Inflammatory macrophage treated with lipopolysaccharide for 4 hours (primary cell): ENCODE data around the gene ZNF560.
"Not testable (repeated sequence)": the region's sequence is repeated elsewhere in the genome, so short reads cannot be mapped to it uniquely, and the experiment has no call there.

ENCODE experiments used
- DNase-seq: peaks from one replicate; pipeline ENCODE4 v3.0.0-alpha.2; 2020

The ZNF560 gene

DNA sequence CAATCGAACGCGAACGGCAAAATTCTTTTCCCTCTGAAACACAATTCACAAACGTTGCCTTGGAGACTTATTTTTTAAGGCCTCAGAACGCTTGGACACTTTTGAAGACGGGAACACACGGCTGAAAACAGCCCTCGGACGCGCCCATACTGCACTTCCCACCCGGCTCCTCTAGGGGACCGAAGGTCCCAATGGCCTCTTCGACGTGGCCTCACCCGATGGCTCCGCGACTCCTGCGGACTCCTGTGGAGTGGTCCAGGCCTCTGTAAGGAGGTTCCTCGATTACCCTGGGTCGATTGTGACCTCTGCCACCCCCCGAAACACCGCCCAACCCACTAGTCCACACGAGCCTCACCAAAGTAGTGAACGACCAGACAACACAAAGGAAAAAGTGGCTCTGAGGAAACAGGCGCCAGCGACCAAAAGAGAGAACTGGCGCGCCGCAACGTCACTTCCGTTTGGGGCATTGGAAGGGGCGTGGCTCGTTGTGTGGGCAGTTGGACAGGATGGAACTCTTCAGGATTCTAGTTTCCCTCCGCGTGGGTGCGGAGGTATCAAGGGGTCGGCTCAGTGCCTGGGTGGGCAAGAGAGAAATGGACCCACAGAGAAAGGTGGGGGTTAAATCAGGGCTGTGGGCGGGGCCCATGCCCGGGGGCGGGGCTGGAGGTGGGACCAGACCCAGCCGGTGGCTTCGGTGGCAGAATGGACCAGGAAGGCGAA, at the start of gene ZNF560:
TSS of gene ZNF560 (minus strand) at position 434 of the 720 bp plus-strand sequence. CDS start 23,303 bp downstream, outside the sequence.
- no peak for DNase-seq

DNA sequence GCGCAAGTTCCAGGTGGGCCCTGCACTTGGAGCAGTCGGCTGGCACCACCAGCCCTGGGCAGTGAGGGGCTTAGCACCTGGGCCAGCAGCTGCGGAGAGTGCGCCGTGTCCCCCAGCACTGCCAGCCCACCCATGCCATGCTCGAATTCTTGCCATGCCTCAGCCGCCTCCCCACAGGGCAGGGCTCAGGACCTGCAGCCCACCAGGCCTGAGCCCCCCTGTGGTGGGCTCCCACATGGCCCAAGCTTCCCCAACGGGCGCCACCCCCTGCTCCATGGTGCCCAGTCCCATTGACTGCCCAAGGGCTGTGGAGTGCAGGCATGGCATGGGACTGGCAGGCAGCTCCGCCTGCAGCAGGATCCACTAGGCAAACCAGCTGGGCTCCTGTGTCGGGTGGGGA, 49.5 kb upstream of the ZNF560 start:
- DNase-seq, result no peak

DNA sequence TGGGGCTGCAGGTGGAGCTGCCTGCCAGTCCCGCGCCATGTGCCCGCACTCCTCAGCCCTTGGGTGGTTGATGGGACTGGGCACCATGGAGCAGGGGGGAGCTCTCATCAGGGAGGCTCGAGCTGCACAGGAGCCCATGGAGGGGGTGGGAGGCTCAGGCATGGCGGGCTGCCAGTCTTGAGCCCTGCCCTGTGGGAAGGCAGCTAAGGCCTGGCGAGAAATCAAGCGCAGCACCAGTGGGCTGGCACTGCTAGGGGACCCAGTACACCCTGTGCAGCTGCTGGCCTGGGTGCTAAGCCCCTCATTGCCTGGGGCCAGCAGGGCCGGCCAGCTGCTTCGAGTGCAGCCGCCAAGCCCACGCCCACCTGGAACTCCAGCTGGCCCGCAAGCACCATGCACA, 42.9 kb upstream of the ZNF560 start:
- DNase-seq, result not testable (repeated sequence)

DNA sequence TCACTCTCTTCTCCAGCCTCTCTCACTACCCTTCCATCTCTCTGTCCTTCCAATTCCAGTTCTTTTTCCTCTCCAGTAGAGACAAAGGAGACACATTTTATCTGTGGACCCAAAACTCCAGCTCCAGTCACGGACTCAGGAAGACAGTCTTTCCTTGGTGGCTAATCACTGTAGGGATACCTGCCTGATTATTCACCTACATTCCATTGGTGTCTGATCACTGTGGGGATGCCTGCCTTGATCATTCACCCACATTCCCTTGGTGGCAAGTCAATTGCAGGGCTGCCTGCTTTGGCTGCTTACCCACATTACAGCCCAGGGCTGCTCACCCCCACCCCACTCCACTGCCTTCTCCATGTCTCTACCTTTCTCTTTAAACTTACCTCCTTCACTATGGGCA, 41.5 kb upstream of the ZNF560 start:
- not testable (repeated sequence) for DNase-seq

DNA sequence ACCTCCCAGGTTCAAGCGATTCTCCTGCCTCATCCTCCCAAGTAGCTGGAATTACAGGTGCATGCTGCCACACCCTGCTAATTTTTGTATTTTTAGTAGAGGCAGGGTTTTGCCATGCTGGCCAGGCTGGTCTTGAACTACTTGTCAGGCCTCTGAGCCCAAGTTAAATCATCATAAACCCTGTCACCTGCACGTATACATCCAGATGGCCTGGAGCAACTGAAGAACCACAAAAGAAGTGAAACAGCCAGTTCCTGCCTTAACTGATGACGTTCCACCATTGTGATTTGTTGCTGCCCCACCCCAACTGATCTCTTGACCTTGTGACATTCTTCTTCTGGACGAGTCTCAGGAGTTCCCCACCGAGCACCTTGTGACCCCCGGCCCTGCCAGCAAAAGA, 40.8 kb upstream of the ZNF560 start:
- DNase-seq, result not testable (repeated sequence)

DNA sequence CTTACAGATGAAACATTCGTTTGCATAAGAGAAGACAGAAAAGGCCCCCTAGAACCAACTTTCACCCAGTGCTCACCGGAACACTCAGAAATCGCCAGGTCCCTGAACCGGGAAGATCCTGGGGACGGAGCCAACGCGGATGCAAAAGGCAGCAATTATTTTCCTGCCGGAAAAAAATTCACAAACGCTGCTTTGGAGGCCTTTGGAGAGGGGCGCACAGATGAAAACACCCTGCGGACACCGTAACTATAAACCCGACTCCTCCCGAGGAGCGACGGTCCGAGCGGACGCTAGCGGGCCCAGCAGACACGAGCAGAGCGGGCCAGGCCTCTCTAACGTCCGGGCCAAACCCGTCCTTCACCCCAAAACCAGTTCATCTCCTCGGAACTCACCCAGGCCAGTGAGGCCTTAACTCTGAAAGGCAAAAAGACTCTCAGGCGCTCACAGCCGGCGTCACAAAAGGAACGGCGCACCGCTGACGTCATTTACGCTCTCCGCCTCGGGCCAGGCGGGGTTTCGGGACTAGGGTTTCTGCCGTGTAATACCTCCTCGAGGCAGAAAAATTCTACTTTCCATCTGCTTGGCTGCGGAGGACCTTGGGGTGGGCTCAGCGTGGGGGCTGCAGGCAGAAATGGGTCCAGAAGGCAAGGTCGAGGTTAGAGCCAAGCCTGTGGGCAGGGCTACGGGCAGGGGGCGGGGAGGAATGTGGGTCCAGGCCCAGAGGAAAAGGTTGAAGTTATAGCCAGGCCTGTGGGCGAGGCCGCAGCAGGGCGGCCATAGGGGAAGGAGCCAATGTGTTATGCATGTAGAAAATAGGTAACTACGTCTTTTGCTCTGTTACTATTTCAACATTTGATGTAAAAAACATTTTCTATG, 40.0 kb upstream of the ZNF560 start, which contains the start of gene ZNF426:
TSS of gene ZNF426 (minus strand) at position 463 of the 876 bp plus-strand sequence. CDS start 2,413 bp downstream, outside the sequence.
- DNase-seq, result peak; percentile 87

DNA sequence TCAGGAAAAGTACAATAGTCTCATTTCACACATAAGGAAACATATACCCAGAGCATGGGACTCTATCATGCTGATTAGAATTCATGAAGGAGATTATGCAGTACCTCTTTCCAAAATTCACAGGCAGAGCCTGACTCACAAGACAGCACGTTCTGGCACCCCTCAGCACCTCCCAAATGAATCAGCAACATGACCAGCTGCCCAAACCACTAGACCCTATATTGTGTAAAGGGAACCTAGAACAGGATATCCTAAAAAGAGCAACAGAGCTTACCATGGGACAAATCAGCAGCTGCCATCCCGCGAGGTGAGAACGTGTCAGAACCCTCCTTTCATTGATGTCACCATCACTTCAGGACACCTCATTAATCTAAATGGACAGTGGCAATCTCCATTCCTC, 37.5 kb upstream of the ZNF560 start:
- no peak for DNase-seq

DNA sequence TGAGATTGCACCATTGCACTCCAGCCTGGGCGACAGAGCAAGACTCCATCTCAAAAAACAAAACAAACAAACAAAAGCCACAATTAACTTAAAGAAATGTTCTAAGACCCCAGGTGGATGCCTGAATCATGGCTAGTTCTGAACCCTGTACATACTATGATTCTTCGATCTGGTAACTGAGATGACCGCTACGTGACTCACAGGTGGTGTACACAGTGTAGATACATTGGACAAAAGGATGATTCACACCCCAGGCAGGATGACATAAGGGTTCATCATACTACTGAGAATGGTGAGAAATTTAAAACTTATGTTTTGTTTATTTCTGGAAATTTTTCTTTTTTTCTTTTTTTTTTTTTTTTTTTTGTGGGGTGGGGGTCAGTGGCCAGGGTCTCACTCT, 33.5 kb upstream of the ZNF560 start:
- no peak for DNase-seq

DNA sequence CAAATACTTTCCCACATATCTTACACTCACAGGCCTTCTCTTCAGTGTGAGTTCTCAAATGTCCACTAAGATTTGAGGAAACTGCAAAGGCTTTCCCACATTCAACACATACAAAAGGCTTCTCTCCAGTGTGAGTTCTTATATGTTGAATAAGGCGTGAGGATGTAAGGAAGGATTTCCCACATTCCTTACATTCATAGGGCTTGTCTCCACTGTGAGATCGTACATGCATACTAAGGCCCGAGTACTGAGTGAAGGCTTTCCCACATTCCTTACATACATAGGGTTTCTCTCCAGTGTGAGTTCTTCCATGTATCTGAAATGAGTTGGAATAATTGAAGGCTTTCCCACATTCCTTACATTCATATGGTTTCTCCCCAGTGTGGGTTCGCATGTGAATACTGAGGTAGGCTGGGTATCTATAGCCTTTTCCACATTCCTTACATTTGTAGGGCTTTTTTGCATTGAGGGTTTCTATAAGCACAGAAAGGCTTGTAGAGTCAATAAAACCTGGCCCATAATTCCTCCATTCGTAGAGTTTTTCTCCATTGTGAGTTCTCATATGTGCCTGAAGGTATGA, 30.4 kb upstream of the ZNF560 start:
- peak; percentile 1 for DNase-seq

DNA sequence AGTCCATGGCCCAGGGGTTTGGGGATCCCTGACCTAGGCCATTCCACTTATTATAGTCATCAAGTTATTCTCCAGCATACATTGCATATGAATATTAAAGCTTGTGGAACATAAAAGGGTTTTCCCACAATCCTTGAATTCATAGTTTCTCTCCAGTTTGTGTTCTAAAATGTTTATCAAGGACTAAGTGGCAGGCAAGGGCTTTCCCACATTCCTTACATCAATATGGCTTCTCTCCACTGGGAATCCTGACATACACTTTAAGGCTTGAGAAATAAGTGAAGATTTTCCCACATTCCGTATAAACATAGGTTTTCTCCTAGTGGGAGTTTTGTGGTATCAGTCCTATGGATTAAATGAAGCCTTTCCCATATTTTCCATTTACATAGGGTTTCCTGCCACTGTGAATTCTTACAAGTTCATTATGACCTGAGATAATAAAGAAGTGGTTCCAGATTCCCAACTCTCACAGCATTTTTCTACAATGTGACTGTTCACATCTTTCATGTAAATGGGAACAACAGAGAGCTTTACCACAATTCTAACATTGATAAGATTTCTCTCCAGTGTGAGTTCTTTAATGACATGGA, 25.6 kb upstream of the ZNF560 start:
- no peak for DNase-seq

DNA sequence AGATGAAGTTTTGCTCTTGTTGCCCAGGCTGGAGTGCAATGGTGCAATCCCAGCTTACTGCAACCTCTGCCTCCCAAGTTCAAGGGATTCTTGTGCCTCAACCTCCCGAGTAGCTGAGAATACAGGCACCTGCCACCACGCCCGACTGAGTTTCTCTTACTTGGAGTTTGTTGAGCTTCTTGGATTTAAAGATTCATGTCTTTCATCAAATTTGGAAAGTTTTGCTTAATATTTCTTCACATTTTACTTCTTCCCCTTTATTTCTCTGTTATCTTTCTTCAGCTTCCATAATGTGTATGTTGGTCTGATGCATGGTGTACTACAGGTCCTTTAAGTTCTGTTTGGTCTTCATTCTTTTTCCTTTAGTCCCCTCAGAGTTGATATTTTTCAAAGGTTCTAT, 8.9 kb upstream of the ZNF560 start:
- no peak for DNase-seq

DNA sequence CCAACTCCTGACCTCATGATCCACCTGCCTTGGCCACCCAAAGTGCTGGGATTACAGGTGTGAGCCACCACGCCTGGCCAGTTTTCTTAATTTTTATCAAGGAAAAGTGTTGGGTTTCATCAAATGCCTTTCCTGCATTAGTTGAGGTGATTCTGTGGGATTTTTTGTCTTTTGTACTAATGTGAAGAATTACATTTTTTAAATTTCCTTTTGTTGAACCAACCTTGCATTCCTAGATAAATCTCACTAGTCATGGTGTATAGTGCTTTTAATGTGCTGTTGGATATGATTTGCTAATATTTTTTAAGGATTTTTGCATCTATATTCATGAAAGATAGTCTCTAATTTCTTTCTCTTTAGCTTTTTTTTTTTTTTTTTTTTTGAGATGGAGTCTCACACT, 2.4 kb upstream of the ZNF560 start:
- DNase-seq, result no peak

DNA sequence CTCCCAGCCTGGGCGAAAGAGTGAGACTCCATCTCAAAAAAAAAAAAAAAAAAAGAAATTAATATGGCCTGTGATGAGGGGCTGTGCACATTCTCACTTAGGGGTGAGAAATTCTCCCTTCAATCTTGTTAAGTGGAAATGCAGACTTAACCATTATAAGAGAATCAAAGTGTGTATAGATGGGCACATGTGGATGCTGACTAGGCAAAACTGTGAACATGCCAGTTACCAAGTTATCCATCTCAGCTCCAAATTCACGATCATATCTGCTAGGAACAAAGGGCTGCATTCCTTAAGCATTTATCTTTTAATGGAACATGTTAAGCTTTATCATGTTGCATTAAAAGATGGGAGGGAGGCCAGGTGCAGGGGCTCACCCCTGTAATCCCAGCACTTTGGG, 4.3 kb downstream of the ZNF560 start:
- no peak for DNase-seq

DNA sequence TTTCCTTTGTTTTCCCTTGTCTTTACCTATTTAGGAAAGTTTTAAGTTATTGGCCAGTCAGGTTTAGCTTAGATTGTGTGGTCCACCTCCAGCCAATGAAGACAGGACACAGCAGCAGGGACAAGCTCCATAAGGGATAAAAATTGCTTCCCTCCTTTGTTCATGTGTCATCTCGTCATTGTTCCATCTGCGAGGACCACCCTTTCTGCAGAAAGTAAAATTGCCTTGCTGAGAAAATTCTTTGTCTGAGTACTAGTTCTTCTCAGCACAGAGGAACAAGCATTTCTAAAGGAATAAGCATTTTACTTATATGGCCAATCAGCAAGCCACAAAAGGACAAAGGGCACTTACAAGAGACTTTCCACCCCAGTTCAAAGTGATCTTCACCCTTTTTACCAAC, 11.4 kb downstream of the ZNF560 start:
- DNase-seq, result no peak

DNA sequence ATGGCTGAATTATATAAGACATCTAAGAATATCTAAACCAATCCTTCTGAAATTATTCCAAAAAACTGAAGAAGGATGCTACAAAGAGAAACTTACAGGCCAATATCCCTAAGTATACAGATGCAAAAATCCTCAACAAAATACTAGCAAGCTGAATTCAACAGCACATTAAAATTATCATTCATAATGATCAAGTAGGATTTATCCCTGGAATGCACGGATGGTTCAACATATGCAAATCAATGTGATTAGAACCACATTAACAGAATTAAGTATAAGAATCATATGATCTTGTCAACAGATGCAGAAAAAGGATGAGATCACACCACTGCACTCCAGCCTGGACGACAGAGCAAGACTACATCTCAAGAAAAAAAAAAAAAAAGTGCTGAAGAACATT, 13.3 kb downstream of the ZNF560 start:
- no peak for DNase-seq

DNA sequence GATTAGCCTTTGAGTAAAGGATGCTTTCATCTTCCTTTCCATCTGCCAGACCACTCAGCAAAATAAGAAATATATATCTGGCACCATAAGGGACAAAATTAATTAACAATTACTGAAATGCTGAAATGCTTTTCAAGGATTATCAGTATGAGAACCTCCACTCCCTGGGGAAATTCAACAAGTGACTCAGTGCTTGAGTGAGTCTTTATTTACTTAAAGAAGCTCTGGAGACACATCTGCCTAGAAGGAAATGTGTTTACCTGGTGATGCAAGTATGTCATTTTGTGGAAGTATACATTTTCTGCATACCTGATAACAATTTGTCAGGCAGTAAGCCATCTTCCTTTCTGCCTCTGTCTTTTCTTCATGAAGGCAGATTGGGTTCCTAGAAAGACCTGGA, 23.4 kb downstream of the ZNF560 start:
- DNase-seq, result no peak

DNA sequence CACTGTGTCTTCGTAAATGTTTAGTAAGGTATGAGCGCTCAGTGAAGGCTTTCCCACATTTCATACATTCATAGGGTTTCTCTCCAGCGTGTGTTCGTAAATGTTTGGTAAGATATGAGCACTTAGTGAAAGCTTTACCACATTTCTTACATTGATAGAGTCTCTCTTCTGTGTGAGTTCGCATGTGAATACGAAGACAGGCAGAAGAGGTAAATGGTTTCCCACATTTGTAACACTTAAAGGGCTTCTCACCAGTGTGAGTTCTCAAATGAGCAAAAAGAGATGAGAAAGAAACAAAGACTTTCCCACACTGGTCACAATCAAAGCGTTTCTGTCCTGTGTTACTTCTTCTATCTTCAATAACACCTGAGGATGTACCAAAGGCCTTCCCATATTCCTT, 31.3 kb downstream of the ZNF560 start:
- no peak for DNase-seq

DNA sequence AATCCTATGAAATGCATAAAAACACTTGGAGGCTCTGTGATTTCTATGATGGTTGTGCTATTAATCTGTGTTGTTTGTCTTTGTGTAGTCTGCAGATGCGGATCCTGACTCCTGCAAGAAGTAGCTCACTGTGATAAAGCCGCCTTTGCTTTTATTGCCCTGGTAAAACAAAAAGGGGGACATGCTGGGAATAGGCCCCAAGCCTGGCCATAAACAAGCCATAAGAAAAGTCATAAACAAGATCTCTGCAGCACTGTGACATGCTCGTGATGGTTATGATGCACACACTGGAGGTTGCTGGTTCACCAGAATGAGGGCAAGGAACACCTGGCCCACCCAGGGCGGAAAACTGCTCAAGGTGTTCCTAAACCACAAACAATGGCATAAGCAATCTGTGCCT, 36.5 kb downstream of the ZNF560 start:
- no peak for DNase-seq

DNA sequence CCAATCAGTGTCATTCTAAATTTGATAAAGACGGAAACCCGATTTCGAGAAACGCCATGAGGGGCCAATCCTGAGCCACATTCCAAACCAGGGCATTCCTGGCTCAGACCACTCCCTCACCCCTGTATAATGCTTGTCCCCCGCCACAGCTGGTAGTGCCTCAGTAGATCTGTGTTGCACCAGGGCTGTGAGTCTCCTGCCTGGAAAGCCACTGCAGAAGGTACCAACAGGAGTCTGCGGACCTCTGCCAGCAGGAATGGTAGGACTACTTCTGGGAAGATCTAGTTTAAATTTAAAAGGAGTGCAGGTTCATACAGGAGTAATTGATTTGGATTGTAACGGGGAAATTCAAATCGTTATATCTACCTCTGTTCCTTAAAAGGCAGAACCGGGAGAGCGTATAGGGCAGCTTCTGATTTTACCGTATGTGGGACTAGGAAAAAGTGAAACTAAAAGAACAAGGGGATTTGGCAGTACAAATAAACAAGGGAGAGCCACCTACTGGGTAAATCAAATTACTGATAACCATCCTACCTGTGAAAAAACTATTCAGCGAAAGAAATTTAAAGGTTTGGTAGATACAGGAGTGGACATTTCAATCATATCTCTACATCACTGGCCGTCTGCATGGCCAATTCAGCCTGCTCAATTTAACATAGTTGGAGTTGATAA, 42.3 kb downstream of the ZNF560 start:
- no peak for DNase-seq

DNA sequence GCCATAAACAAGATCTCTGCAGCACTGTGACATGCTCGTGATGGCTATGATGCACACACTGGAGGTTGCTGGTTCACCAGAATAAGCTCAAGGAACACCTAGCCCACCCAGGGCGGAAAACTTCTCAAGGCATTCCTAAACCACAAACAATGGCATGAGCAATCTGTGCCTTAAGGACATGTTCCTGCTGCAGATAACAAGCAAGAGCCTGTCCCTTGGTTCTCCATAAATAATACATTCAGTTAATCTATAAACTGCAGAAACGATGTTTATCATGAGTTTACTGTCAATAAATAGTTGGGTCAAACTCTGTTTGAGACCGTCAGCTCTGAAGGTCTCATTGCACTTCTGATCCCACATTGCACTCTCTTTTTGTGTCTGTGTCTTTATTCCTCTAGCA, 44.5 kb downstream of the ZNF560 start:
- DNase-seq, result no peak

DNA sequence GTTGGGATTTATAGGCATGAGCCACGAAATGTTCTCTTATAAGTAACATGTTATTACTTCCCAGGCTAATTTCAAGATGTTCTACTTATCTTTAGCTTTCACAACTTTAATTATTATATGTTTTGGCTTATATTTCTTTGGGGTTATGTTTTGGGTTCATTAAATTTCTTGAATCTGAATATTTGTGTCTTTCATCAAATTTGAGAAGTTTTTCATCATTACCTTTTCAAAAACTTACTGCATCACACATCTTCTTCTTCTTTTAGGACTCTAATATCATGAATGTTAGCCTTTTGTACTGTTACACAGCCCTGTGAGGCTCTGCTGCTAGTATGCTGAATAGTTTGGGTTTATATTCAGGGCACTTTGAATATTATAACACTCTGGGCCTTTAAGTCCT, 53.4 kb downstream of the ZNF560 start:
- DNase-seq, result no peak

DNA sequence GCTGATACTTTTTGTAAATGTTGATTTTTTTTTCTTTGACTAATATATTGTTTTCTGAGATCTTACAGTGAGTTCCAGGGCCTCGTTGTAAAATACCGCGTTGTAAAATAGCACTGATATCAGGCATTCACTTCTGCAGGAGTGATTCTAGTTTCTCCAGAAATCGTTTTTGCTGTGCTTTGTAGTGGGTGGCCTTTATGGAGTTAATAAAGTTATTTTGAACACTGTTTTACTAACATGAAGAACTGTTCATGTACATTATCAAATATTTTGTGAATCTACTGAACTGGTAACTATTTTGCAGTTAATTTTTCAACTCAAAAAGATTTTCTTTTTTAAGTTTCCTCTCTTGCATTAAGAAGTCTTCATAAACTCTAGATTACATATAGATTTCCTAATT, 62.1 kb downstream of the ZNF560 start:
- DNase-seq, result no peak
